ENCODE measurements around the gene GALNT8. TPM values are rescaled to one million over a fixed set of nuclear protein-coding genes. Genes with fewer than 3 reads are reported as not detected.
A peak's percentile ranks its signal among the peaks of the same experiment; 100 is the strongest.

GALNT8 gene
- total RNA-seq, 2 experiments from 2014 or later, result 0.26 to 0.42 TPM

- CTCF ChIA-PET, result interaction anchor here (1.1 kb wide), 1 partner anchor 50 kb away, joined by 3 read pairs; no protein-coding TSS in a partner anchor
- peaks cover 31% of the 10 kb centered on the region for H3K27me3 Mint-ChIP-seq (ENCODE audit: low read depth)
- intact Hi-C loops (cut with micrococcal nuclease), result loop anchor here (1.0 to 5.0 kb wide), 3 partner anchors 21 to 301 kb away; partner anchors contain the start of genes AKAP3 and NDUFA9
- H3K9me3 Mint-ChIP-seq, result no peaks in the 10 kb centered on the region
- H3K4me1 Mint-ChIP-seq (ENCODE audit: low read depth), result peaks cover 27% of the 10 kb centered on the region
- no peak overlapping the region for H3K4me3 Mint-ChIP-seq
- H3K27ac Mint-ChIP-seq, result no peak overlapping the region
- no peaks in the 10 kb centered on the region for H3K36me3 Mint-ChIP-seq (ENCODE audit: low read depth)
- no peak for DNase-seq
These were observed 87.6 kb downstream of the GALNT8 start for GRCh38 chr12:4807813-4808212.

GRCh38 chr12:4809013-4809448 lies 88.8 kb downstream of the GALNT8 start:
- intact Hi-C loops (cut with micrococcal nuclease), result loop anchor here (5.0 kb wide), 1 partner anchor 162 kb away; the partner anchor contains the start of genes AKAP3 and NDUFA9
- Mint-ChIP-seq H3K4me1 (ENCODE audit: low read depth) (peaks cover 27% of the 10 kb centered on the region), H3K4me3 (no peak overlapping the region), H3K27me3 (ENCODE audit: low read depth) (peaks cover 31% of the 10 kb centered on the region), H3K27ac (no peak overlapping the region), H3K9me3 (no peaks in the 10 kb centered on the region), H3K36me3 (ENCODE audit: low read depth) (no peaks in the 10 kb centered on the region)
- CTCF ChIA-PET, result interaction anchor here (0.7 kb wide), 1 partner anchor 9 kb away, joined by 3 read pairs; no protein-coding TSS in a partner anchor
- no peak for DNase-seq

- H3K27me3 Mint-ChIP-seq (ENCODE audit: low read depth), result peaks cover 31% of the 10 kb centered on the region
- DNase-seq, result peak; percentile 38
These were observed 89.4 kb downstream of the GALNT8 start for GRCh38 chr12:4809449-4810218.

GRCh38 chr12:4810219-4810671 lies 90.0 kb downstream of the GALNT8 start:
- intact Hi-C loops (cut with micrococcal nuclease), result no loop called here
- peaks cover 27% of the 10 kb centered on the region for H3K4me1 Mint-ChIP-seq (ENCODE audit: low read depth)
- peaks cover 25% of the 10 kb centered on the region for H3K27me3 Mint-ChIP-seq (ENCODE audit: low read depth)
- no peaks in the 10 kb centered on the region for H3K9me3 Mint-ChIP-seq
- H3K36me3 Mint-ChIP-seq (ENCODE audit: low read depth), result no peaks in the 10 kb centered on the region
- DNase-seq, result no peak
- peak overlapping the region; percentile 15 for H3K4me3 Mint-ChIP-seq
- no peak overlapping the region for H3K27ac Mint-ChIP-seq
- CTCF ChIA-PET, result no interaction called here

More at GRCh38 chr12:4809449-4810218, 89.4 kb downstream of the GALNT8 start:
- Mint-ChIP-seq H3K9me3 (no peaks in the 10 kb centered on the region), H3K27ac (no peak overlapping the region), H3K4me1 (ENCODE audit: low read depth) (peaks cover 27% of the 10 kb centered on the region), H3K4me3 (peak overlapping the region; percentile 53), H3K36me3 (ENCODE audit: low read depth) (no peaks in the 10 kb centered on the region)
- intact Hi-C loops (cut with micrococcal nuclease), result loop anchor here (5.0 kb wide), 1 partner anchor 162 kb away; the partner anchor contains the start of genes AKAP3 and NDUFA9
- CTCF ChIA-PET, result no interaction called here

GRCh38 chr12:4812624-4813327 lies 92.6 kb downstream of the GALNT8 start:
- intact Hi-C loops (cut with micrococcal nuclease), result no loop called here
- H3K4me1 Mint-ChIP-seq (ENCODE audit: low read depth), result peaks cover 14% of the 10 kb centered on the region
- no peaks in the 10 kb centered on the region for H3K36me3 Mint-ChIP-seq (ENCODE audit: low read depth)
- no peak for DNase-seq
- H3K4me3 Mint-ChIP-seq, result no peak overlapping the region
- H3K9me3 Mint-ChIP-seq, result no peaks in the 10 kb centered on the region
- CTCF ChIA-PET, result no interaction called here
- no peak overlapping the region for H3K27ac Mint-ChIP-seq
- peaks cover 24% of the 10 kb centered on the region for H3K27me3 Mint-ChIP-seq (ENCODE audit: low read depth)

GRCh38 chr12:4813741-4814140 lies 93.5 kb downstream of the GALNT8 start:
- Mint-ChIP-seq H3K27ac (no peak overlapping the region), H3K27me3 (ENCODE audit: low read depth) (peaks cover 21% of the 10 kb centered on the region), H3K9me3 (no peaks in the 10 kb centered on the region), H3K4me1 (ENCODE audit: low read depth) (peaks cover 15% of the 10 kb centered on the region), H3K36me3 (ENCODE audit: low read depth) (no peaks in the 10 kb centered on the region), H3K4me3 (no peak overlapping the region)
- CTCF ChIA-PET, result interaction anchor here (1.6 to 1.7 kb wide), 2 partner anchors 41 to 44 kb away, joined by 6 to 7 read pairs; no protein-coding TSS in a partner anchor
- intact Hi-C loops (cut with micrococcal nuclease), result no loop called here
- DNase-seq, result no peak

GRCh38 chr12:4814485-4814884 lies 94.3 kb downstream of the GALNT8 start:
- CTCF ChIA-PET, result interaction anchor here (1.6 to 1.7 kb wide), 2 partner anchors 41 to 43 kb away, joined by 6 to 7 read pairs; no protein-coding TSS in a partner anchor
- H3K4me3 Mint-ChIP-seq, result no peak overlapping the region
- H3K36me3 Mint-ChIP-seq (ENCODE audit: low read depth), result no peaks in the 10 kb centered on the region
- intact Hi-C loops (cut with micrococcal nuclease), result no loop called here
- peaks cover 14% of the 10 kb centered on the region for H3K4me1 Mint-ChIP-seq (ENCODE audit: low read depth)
- no peak overlapping the region for H3K27ac Mint-ChIP-seq
- no peak for DNase-seq
- no peaks in the 10 kb centered on the region for H3K9me3 Mint-ChIP-seq
- peaks cover 19% of the 10 kb centered on the region for H3K27me3 Mint-ChIP-seq (ENCODE audit: low read depth)

GRCh38 chr12:4816744-4817525 lies 96.7 kb downstream of the GALNT8 start:
- CTCF ChIA-PET, result interaction anchor here (0.7 kb wide), 1 partner anchor 174 kb away, joined by 4 read pairs; no protein-coding TSS in a partner anchor
- Mint-ChIP-seq H3K27ac (no peak overlapping the region), H3K36me3 (ENCODE audit: low read depth) (no peaks in the 10 kb centered on the region)

GRCh38 chr12:4817880-4818279 lies 97.7 kb downstream of the GALNT8 start:
- no peak overlapping the region for H3K4me3 Mint-ChIP-seq
- intact Hi-C loops (cut with micrococcal nuclease), result loop anchor here (2.0 kb wide), 1 partner anchor 39 kb away; no protein-coding TSS in a partner anchor

More at GRCh38 chr12:4816744-4817525, 96.7 kb downstream of the GALNT8 start:
- Mint-ChIP-seq H3K4me3 (no peak overlapping the region), H3K4me1 (ENCODE audit: low read depth) (peaks cover 11% of the 10 kb centered on the region), H3K27me3 (ENCODE audit: low read depth) (no peaks in the 10 kb centered on the region), H3K9me3 (no peaks in the 10 kb centered on the region)
- intact Hi-C loops (cut with micrococcal nuclease), result loop anchor here (2.0 kb wide), 1 partner anchor 40 kb away; no protein-coding TSS in a partner anchor
- DNase-seq, result no peak

GRCh38 chr12:4819654-4820053 lies 99.5 kb downstream of the GALNT8 start:
- intact Hi-C loops (cut with micrococcal nuclease), result loop anchor here (10.0 kb wide), 1 partner anchor 945 kb away; the partner anchor contains the start of gene PARP11
- H3K27me3 Mint-ChIP-seq (ENCODE audit: low read depth), result no peaks in the 10 kb centered on the region
- no peaks in the 10 kb centered on the region for H3K9me3 Mint-ChIP-seq
- H3K36me3 Mint-ChIP-seq (ENCODE audit: low read depth), result no peaks in the 10 kb centered on the region
- no peak for DNase-seq
- CTCF ChIA-PET, result no interaction called here
- peaks cover 12% of the 10 kb centered on the region for H3K4me1 Mint-ChIP-seq (ENCODE audit: low read depth)
- no peak overlapping the region for H3K4me3 Mint-ChIP-seq
- H3K27ac Mint-ChIP-seq, result no peak overlapping the region

More at GRCh38 chr12:4817880-4818279, 97.7 kb downstream of the GALNT8 start:
- no peaks in the 10 kb centered on the region for H3K36me3 Mint-ChIP-seq (ENCODE audit: low read depth)
- no peaks in the 10 kb centered on the region for H3K27me3 Mint-ChIP-seq (ENCODE audit: low read depth)
- no peak overlapping the region for H3K27ac Mint-ChIP-seq
- peaks cover 11% of the 10 kb centered on the region for H3K4me1 Mint-ChIP-seq (ENCODE audit: low read depth)
- CTCF ChIA-PET, result no interaction called here
- no peaks in the 10 kb centered on the region for H3K9me3 Mint-ChIP-seq
- DNase-seq, result no peak

- Mint-ChIP-seq H3K4me1 (ENCODE audit: low read depth) (peaks cover 24% of the 10 kb centered on the region), H3K27me3 (ENCODE audit: low read depth) (no peaks in the 10 kb centered on the region), H3K27ac (no peak overlapping the region), H3K4me3 (no peak overlapping the region), H3K9me3 (no peaks in the 10 kb centered on the region), H3K36me3 (ENCODE audit: low read depth) (no peaks in the 10 kb centered on the region)
- DNase-seq, result no peak
- CTCF ChIA-PET, result interaction anchor here (0.6 kb wide), 1 partner anchor 1081 kb away, joined by 3 read pairs; no protein-coding TSS in a partner anchor
- intact Hi-C loops (cut with micrococcal nuclease), result loop anchor here (10.0 kb wide), 1 partner anchor 946 kb away; the partner anchor contains the start of gene PARP11
These were observed 100.8 kb downstream of the GALNT8 start for GRCh38 chr12:4820971-4821370.
